GM03348 (cell line): Measurements from ENCODE around the gene ZSCAN10.
A peak's percentile ranks its signal among the peaks of the same experiment; 100 is the strongest.

Source experiments
- DNase-seq: peaks from one replicate; pipeline ENCODE4 v3.0.0; 2012; ENCODE audit warnings: low spot score

Gene ZSCAN10

GRCh38 chr16:3134338-3135125, 35.4 kb upstream of the ZSCAN10 start, which contains the start of gene ZNF213:
Gene ZNF213, plus strand, starts transcription at chr16:3135029. Its CDS starts 2,252 bp downstream, at chr16:3137281.
- peak; percentile 95 for DNase-seq

- no peak for DNase-seq
Observed at GRCh38 chr16:3133844-3134243, 34.8 kb upstream of the ZSCAN10 start.

- DNase-seq: no peak
Observed at GRCh38 chr16:3131755-3132377, 32.8 kb upstream of the ZSCAN10 start.

GRCh38 chr16:3129137-3130131, 30.3 kb upstream of the ZSCAN10 start:
- DNase-seq: peak; percentile 78

- no peak for DNase-seq
Observed at GRCh38 chr16:3127745-3128144, 28.7 kb upstream of the ZSCAN10 start.

GRCh38 chr16:3123986-3124886, 25.1 kb upstream of the ZSCAN10 start:
- peak; percentile 98 for DNase-seq

GRCh38 chr16:3122926-3123570, 24.0 kb upstream of the ZSCAN10 start:
- DNase-seq: no peak

- DNase-seq: no peak
Observed at GRCh38 chr16:3121851-3122467, 22.9 kb upstream of the ZSCAN10 start.

GRCh38 chr16:3120435-3120834, 21.3 kb upstream of the ZSCAN10 start:
- DNase-seq: no peak

GRCh38 chr16:3119701-3120408, 20.8 kb upstream of the ZSCAN10 start:
- no peak for DNase-seq

GRCh38 chr16:3119286-3119685, 20.2 kb upstream of the ZSCAN10 start:
- DNase-seq: no peak

- no peak for DNase-seq
Observed at GRCh38 chr16:3118846-3119245, 19.8 kb upstream of the ZSCAN10 start.

GRCh38 chr16:3118204-3118790, 19.2 kb upstream of the ZSCAN10 start:
- no peak for DNase-seq

- no peak for DNase-seq
Observed at GRCh38 chr16:3115561-3115960, 16.5 kb upstream of the ZSCAN10 start.

GRCh38 chr16:3115003-3115402, 15.9 kb upstream of the ZSCAN10 start:
- no peak for DNase-seq

- DNase-seq: no peak
Observed at GRCh38 chr16:3113765-3114479, 14.8 kb upstream of the ZSCAN10 start.

- DNase-seq: no peak
Observed at GRCh38 chr16:3112881-3113574, 13.9 kb upstream of the ZSCAN10 start.
